Uterus (tissue), 4 donors: Measurements from ENCODE around the gene KMT2D. TPM values are rescaled to one million over a fixed set of nuclear protein-coding genes. Genes with fewer than 3 reads are reported as not detected.

ENCODE experiments used
- DNase-seq, 2 donors: peaks; one replicate each; pipeline ENCODE4 v3.0.0-alpha.2; 2019 to 2020
- H3K27ac ChIP-seq, 2 donors: fragments of 200-600 bp; sonication (generic); 1 replicate in 1 of 2; 2 replicates in 1 of 2; pipeline ENCODE4 v1.5.1; 2016 to 2018
- H3K27me3 ChIP-seq, 2 donors: fragments of 200-600 bp; sonication (generic); one replicate each; pipeline ENCODE4 v1.5.1; 2018 to 2019; ENCODE audit warnings: control low read depth in 1 of 2
- H3K36me3 ChIP-seq, 2 donors: fragments of 200-600 bp; sonication (generic); one replicate each; pipeline ENCODE4 v1.5.1; 2019; ENCODE audit warnings: control low read depth in 1 of 2
- H3K4me1 ChIP-seq, 2 donors: fragments of 200-600 bp; sonication (generic); one replicate each; pipeline ENCODE4 v1.5.1; 2018 to 2019; ENCODE audit warnings: control low read depth in 1 of 2
- H3K4me3 ChIP-seq, 2 donors: fragments of 200-600 bp; sonication (generic); 1 replicate in 1 of 2; 2 replicates in 1 of 2; pipeline ENCODE4 v1.5.1; 2018 to 2019; ENCODE audit warnings: mild to moderate bottlenecking in 1 of 2
- H3K9me3 ChIP-seq, 2 donors: fragments of 200-600 bp; sonication (generic); one replicate each; pipeline ENCODE4 v1.5.1; 2019; ENCODE audit warnings: control low read depth in 1 of 2
- CTCF ChIP-seq, 4 experiments: fragments of 200-600 bp in 2 of 4; fragments of 450-650 bp in 2 of 4; sonication (generic) in 2 of 4; IDR thresholded peaks; one replicate each; pipeline ENCODE4 v1.5.1; 2016 to 2019; ENCODE audit warnings: antibody characterized with exemption in 4 of 4, mild to moderate bottlenecking in 2 of 4, moderate library complexity in 1 of 4
- POLR2A ChIP-seq, 2 donors: fragments of 450-650 bp; IDR thresholded peaks; one replicate each; pipeline ENCODE4 v1.6.1; 2016; ENCODE audit warnings: antibody characterized with exemption in 2 of 2, mild to moderate bottlenecking in 1 of 2, moderate library complexity in 1 of 2
- intact Hi-C: fragments of 100-400 bp; cut with DNase I; formaldehyde crosslinking; loops from one replicate; pipeline ENCODE4 v1.15.1; 2023; ENCODE audit warnings: low total_unique reads
- total RNA-seq, 4 donors: library from RNA; depleted of rRNA in 3 of 4; stranded (reverse); fragments of >200 nt in 3 of 4; gene quantifications; one replicate each; pipeline versions ENCODE4 v1.1.0 to v1.2.4, GENCODE V29; 2014 to 2023
- donor health status: DM: yes; HTN: yes; CAD: no.

Gene KMT2D
- total RNA-seq, 4 donors from 2014 or later = 22.3 to 138 (median 38.2) TPM

- no peak overlapping the region for H3K4me3 ChIP-seq
- no peaks in the 10 kb centered on the region for H3K27me3 ChIP-seq
- TF ChIP-seq POLR2A (IDR thresholded peaks at IDR 0.05) (no peak), CTCF (IDR thresholded peaks at IDR 0.05) (no peak)
- no peaks in the 10 kb centered on the region for H3K36me3 ChIP-seq
- DNase-seq = no peak
- intact Hi-C loops = no loop called here
- H3K27ac ChIP-seq = no peak overlapping the region
- H3K9me3 ChIP-seq = no peaks in the 10 kb centered on the region
- peaks cover 0 to 5% of the 10 kb centered on the region in 2 donors for H3K4me1 ChIP-seq
Measured at GRCh38 chr12:49015196-49015595, 45.4 kb downstream of the KMT2D start.

- no peak overlapping the region for H3K27ac ChIP-seq
- H3K36me3 ChIP-seq = no peaks in the 10 kb centered on the region
- no peak for DNase-seq
- H3K4me3 ChIP-seq = no peak overlapping the region
- no peaks in the 10 kb centered on the region for H3K9me3 ChIP-seq
- intact Hi-C loops = no loop called here
- peaks cover 0 to 5% of the 10 kb centered on the region in 2 donors for H3K4me1 ChIP-seq
- no peaks in the 10 kb centered on the region for H3K27me3 ChIP-seq
- TF ChIP-seq CTCF (IDR thresholded peaks at IDR 0.05) (no peak), POLR2A (IDR thresholded peaks at IDR 0.05) (no peak)
Measured at GRCh38 chr12:49014547-49014946, 46.0 kb downstream of the KMT2D start.

- H3K9me3 ChIP-seq = no peaks in the 10 kb centered on the region
- H3K4me1 ChIP-seq = peaks cover 0 to 5% of the 10 kb centered on the region in 2 donors
- no peak overlapping the region for H3K27ac ChIP-seq
- H3K4me3 ChIP-seq = no peak overlapping the region
- intact Hi-C loops = no loop called here
- H3K27me3 ChIP-seq = no peaks in the 10 kb centered on the region
- DNase-seq = no peak
- no peak for TF ChIP-seq POLR2A (IDR thresholded peaks at IDR 0.05)
- no peak for TF ChIP-seq CTCF (IDR thresholded peaks at IDR 0.05)
- no peaks in the 10 kb centered on the region for H3K36me3 ChIP-seq
Measured at GRCh38 chr12:49013428-49013827, 47.2 kb downstream of the KMT2D start.

- no peaks in the 10 kb centered on the region for H3K27me3 ChIP-seq
- no peak for DNase-seq
- TF ChIP-seq CTCF (IDR thresholded peaks at IDR 0.05) (no peak), POLR2A (IDR thresholded peaks at IDR 0.05) (no peak)
- H3K27ac ChIP-seq = no peak overlapping the region
- H3K4me3 ChIP-seq = no peak overlapping the region
- intact Hi-C loops = no loop called here
- H3K4me1 ChIP-seq = peaks cover 0 to 5% of the 10 kb centered on the region in 2 donors
- no peaks in the 10 kb centered on the region for H3K36me3 ChIP-seq
- H3K9me3 ChIP-seq = no peaks in the 10 kb centered on the region
Measured at GRCh38 chr12:49012739-49013138, 47.9 kb downstream of the KMT2D start.

Other genes starting within 250 kb of the KMT2D start
- gene CACNB3, start 242.3 kb downstream of the KMT2D start, total RNA-seq = 10 to 100 TPM in 2 of 4 donors, 1 to 10 TPM in 2; 5.9 to 62.2 (median 22.7) TPM
- 100 to 1,000 TPM in 1 of 4 donors, 10 to 100 TPM in 3; 43.8 to 238 (median 81.8) TPM for gene DDX23, start 208.6 kb downstream of the KMT2D start, total RNA-seq
- gene RND1, start 194.9 kb downstream of the KMT2D start, total RNA-seq = 10 to 100 TPM in 1 of 4 donors, under 1 TPM in 1, not detected in 2; 0.88 to 22.1 TPM
- gene FKBP11, start 135.3 kb downstream of the KMT2D start, total RNA-seq = 10 to 100 TPM in 1 of 4 donors, 1 to 10 TPM in 3; 1.2 to 22.0 (median 5.5) TPM
- 100 to 1,000 TPM in 1 of 4 donors, 10 to 100 TPM in 2, 1 to 10 TPM in 1; 6.9 to 117 (median 29.7) TPM for gene ARF3, start 103.3 kb downstream of the KMT2D start, total RNA-seq
- under 1 TPM in 1 of 4 donors, not detected in 3; 0.35 TPM for gene WNT10B, start 89.1 kb downstream of the KMT2D start, total RNA-seq
- gene WNT1, start 82.5 kb downstream of the KMT2D start, total RNA-seq = not detected
- gene DDN, start 61.4 kb downstream of the KMT2D start, total RNA-seq = under 1 TPM in 1 of 4 donors, not detected in 3; 0.18 TPM
- 10 to 100 TPM; 34.7 to 46.6 (median 39.6) TPM for gene PRKAG1, start 42.0 kb downstream of the KMT2D start, total RNA-seq
- under 1 TPM in 1 of 4 donors, not detected in 3; 0.37 TPM for gene RHEBL1, start 9.2 kb upstream of the KMT2D start, total RNA-seq
- gene DHH, start 34.0 kb upstream of the KMT2D start, total RNA-seq = 1 to 10 TPM in 2 of 4 donors, under 1 TPM in 1, not detected in 1; 0.26 to 1.7 (median 1.5) TPM
- gene LMBR1L, start 50.1 kb upstream of the KMT2D start, total RNA-seq = 100 to 1,000 TPM in 1 of 4 donors, 10 to 100 TPM in 3; 22.1 to 114 (median 43.2) TPM
- gene TUBA1B, start 70.6 kb upstream of the KMT2D start, total RNA-seq = 100 to 1,000 TPM; 374 to 912 (median 498) TPM
- 100 to 1,000 TPM; 241 to 900 (median 352) TPM for gene TUBA1A, start 128.3 kb upstream of the KMT2D start, total RNA-seq
- gene TUBA1C, start 204.3 kb upstream of the KMT2D start, total RNA-seq = 10 to 100 TPM; 30.7 to 90.0 (median 74.6) TPM
- 1 to 10 TPM in 2 of 4 donors, not detected in 2; 4.7 to 5.6 TPM for gene PRPH, start 234.4 kb upstream of the KMT2D start, total RNA-seq